GM23248 (cell line): Measurements from ENCODE around the gene ANKRD27.

Experiments used
- EZH2 ChIP-seq: fragments of 200-600 bp; sonication (generic); IDR thresholded peaks from 2 replicates; pipeline ENCODE4 v1.6.1; 2018; ENCODE audit warnings: antibody characterized with exemption, mild to moderate bottlenecking; ENCODE audit not compliant: insufficient read depth, poor library complexity, severe bottlenecking
- EZH2phosphoT487 ChIP-seq: fragments of 200-600 bp; sonication (generic); IDR thresholded peaks from 2 replicates; pipeline ENCODE4 v1.6.1; 2018; ENCODE audit warnings: antibody characterized with exemption, moderate library complexity, mild to moderate bottlenecking, low read depth; ENCODE audit not compliant: insufficient read depth

DNA sequence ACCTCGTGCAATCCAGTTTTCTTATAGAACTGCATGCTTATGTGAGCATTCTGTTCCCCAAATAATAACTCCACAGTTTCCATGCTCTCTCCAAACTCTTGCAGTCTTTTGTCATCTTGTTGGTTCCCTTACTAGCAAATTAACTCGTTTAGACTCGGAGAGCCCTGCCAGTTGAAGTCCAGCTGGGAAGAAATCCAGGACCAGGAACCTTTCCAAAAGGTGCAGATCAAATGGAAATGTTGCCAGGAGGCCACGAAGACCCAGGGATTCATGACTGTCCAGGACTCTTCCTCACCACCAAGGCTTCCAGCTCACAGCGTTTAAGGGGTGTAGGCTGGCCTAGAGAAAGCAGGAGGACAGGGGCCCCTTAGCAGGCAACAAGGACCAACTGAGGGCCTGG lies 42.5 kb upstream of the ANKRD27 start:
- TF ChIP-seq EZH2, result no peak
- no peak for TF ChIP-seq EZH2phosphoT487
